Type B pancreatic cell (in vitro differentiated cells): ENCODE measurements around the gene ABHD17B. TPM values are rescaled to one million over a fixed set of nuclear protein-coding genes. Genes with fewer than 3 reads are reported as not detected.

ENCODE experiments used
- DNase-seq: peaks from one replicate; pipeline ENCODE4 v3.0.0; 2021; ENCODE audit warnings: mixed read lengths; ENCODE audit not compliant: unreplicated experiment; ENCODE audit errors: extremely low spot score
- H3K27ac Mint-ChIP-seq: 2 replicates; pipeline ENCODE4 v1.8.0; 2021; ENCODE audit warnings: mild to moderate bottlenecking, mixed read lengths
- H3K27me3 Mint-ChIP-seq: 2 replicates; pipeline ENCODE4 v1.8.0; 2021; ENCODE audit warnings: mixed read lengths
- H3K36me3 Mint-ChIP-seq: 2 replicates; pipeline ENCODE4 v1.8.0; 2021; ENCODE audit warnings: mixed read lengths
- H3K4me1 Mint-ChIP-seq: one replicate; pipeline ENCODE4 v1.8.0; 2021; ENCODE audit warnings: mixed read lengths; ENCODE audit not compliant: unreplicated experiment
- H3K4me3 Mint-ChIP-seq: 2 replicates; pipeline ENCODE4 v1.8.0; 2021; ENCODE audit warnings: mild to moderate bottlenecking, mixed read lengths
- H3K9me3 Mint-ChIP-seq: 2 replicates; pipeline ENCODE4 v1.8.0; 2021; ENCODE audit warnings: mixed read lengths
- total RNA-seq: library from RNA; stranded (reverse); gene quantifications from 2 replicates; pipeline ENCODE4 v1.2.1, GENCODE V29; 2021; ENCODE audit warnings: low replicate concordance
- TF ChIP-seq, protein P1 (sequence below): fragments of 200-600 bp; sonication (generic); conservative IDR thresholded peaks from 2 replicates; pipeline ENCODE4 v1.5.0; 2021; ENCODE audit warnings: antibody characterized with exemption, mild to moderate bottlenecking

Gene ABHD17B
- total RNA-seq, 1 donor from 2014 or later: 35.7 TPM

DNA sequence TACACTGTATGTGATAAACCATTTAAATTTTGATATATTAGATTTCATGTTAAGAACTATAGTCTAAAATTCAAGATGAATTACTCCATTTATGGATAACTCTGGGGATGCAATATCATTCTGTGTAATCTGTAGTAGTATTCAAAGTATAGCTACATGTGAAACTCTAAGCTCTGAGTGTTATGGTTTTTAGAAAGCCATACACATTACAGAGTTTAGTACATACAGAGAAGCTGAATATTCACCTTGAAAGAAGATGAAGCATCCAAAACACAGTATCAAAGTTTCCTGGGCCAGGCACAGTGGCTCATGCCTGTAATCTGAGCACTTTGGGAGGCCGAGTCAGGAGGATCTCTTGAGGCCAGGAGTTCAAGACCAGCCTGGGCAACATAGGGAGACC lies 25.0 kb downstream of the ABHD17B start:
- Mint-ChIP-seq H3K4me3 (no peak overlapping the region), H3K9me3 (peaks cover 20% of the 10 kb centered on the region)

DNA sequence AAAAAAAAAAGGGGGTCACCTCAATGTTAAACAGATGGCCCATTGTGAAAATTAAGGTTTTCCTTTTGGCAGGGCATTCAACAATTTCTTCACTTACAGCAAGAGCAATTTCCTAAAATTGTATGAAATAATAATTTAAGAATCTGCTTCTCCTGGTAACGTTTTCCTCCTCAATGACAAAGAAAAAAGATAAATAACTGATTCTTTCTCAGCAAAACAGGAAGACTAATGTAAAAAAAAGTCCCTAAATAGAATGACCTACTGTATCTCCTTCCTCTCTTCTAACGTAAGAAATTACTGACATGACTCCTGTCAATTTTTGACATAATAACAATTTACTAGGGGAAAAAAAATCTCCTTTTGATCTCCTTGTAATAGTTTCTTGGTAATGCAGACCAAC lies 25.5 kb downstream of the ABHD17B start:
- DNase-seq: no peak
- Mint-ChIP-seq H3K4me3 (no peak overlapping the region), H3K9me3 (peaks cover 23% of the 10 kb centered on the region), H3K27ac (no peak overlapping the region), H3K27me3 (no peaks in the 10 kb centered on the region), H3K4me1 (no peaks in the 10 kb centered on the region), H3K36me3 (peaks cover 36% of the 10 kb centered on the region)
- TF ChIP-seq, protein P1, sequence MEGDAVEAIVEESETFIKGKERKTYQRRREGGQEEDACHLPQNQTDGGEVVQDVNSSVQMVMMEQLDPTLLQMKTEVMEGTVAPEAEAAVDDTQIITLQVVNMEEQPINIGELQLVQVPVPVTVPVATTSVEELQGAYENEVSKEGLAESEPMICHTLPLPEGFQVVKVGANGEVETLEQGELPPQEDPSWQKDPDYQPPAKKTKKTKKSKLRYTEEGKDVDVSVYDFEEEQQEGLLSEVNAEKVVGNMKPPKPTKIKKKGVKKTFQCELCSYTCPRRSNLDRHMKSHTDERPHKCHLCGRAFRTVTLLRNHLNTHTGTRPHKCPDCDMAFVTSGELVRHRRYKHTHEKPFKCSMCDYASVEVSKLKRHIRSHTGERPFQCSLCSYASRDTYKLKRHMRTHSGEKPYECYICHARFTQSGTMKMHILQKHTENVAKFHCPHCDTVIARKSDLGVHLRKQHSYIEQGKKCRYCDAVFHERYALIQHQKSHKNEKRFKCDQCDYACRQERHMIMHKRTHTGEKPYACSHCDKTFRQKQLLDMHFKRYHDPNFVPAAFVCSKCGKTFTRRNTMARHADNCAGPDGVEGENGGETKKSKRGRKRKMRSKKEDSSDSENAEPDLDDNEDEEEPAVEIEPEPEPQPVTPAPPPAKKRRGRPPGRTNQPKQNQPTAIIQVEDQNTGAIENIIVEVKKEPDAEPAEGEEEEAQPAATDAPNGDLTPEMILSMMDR: no peak

More for the DNA sequence above, 25.0 kb downstream of the ABHD17B start:
- no peak overlapping the region for H3K27ac Mint-ChIP-seq
- no peaks in the 10 kb centered on the region for H3K27me3 Mint-ChIP-seq
- no peak for DNase-seq
- H3K4me1 Mint-ChIP-seq: no peaks in the 10 kb centered on the region
- TF ChIP-seq, protein P1: no peak
- H3K36me3 Mint-ChIP-seq: peaks cover 34% of the 10 kb centered on the region

DNA sequence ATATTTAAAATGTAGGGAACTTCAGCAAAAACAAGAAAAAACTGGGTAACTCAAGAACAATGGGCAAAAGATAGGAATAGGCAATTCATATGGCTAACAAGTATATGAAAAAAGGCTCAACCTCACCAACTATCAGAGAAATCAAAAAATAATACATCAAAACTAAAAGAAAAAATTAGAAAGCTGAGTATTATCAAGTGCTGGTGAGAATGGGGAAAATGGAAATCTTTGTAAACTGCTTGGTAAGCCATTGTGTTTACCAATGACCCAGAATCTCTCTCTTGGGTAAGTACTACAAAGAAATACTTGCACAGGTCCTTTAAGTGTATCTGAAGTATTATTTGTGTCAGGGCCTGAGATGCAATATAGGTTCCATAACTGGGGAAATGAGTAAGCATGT lies 27.0 kb downstream of the ABHD17B start:
- DNase-seq: no peak
- peaks cover 19% of the 10 kb centered on the region for H3K9me3 Mint-ChIP-seq
- peaks cover 42% of the 10 kb centered on the region for H3K36me3 Mint-ChIP-seq
- TF ChIP-seq, protein P1: no peak
- H3K4me1 Mint-ChIP-seq: no peaks in the 10 kb centered on the region
- H3K27me3 Mint-ChIP-seq: no peaks in the 10 kb centered on the region
- no peak overlapping the region for H3K4me3 Mint-ChIP-seq
- H3K27ac Mint-ChIP-seq: no peak overlapping the region

DNA sequence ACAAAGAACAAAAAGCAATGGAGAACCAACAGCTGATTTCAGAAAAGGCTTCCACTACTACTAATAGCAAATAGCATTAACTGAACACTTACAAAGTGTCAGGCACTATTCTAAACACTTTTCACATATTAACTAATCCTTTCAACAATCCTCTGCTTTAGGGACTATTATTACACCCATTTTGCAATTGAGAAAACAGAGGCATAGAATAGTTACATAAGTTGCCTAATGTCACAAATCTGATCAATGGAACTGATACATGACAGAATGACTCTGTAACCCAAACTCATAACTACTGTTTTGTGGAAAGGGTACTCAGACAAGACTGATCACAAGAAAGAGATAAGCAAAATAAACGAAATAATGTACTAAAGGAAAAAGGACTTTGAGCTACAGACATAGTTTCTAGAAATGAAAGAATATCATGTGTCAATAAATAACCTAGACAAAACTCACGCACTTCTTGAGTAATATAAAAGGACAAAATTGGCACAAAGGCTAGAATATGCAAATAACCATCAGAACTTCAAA lies 31.3 kb downstream of the ABHD17B start:
- peaks cover 50% of the 10 kb centered on the region for H3K36me3 Mint-ChIP-seq
- H3K9me3 Mint-ChIP-seq: peaks cover 22% of the 10 kb centered on the region
- H3K27me3 Mint-ChIP-seq: no peaks in the 10 kb centered on the region
- TF ChIP-seq, protein P1: no peak
- H3K4me1 Mint-ChIP-seq: peaks cover 4% of the 10 kb centered on the region
- no peak overlapping the region for H3K4me3 Mint-ChIP-seq
- H3K27ac Mint-ChIP-seq: no peak overlapping the region
- DNase-seq: no peak

- peaks cover 42% of the 10 kb centered on the region for H3K36me3 Mint-ChIP-seq
- DNase-seq: no peak
- TF ChIP-seq, protein P1: no peak
- H3K4me3 Mint-ChIP-seq: no peak overlapping the region
- H3K27ac Mint-ChIP-seq: no peak overlapping the region
- peaks cover 4% of the 10 kb centered on the region for H3K4me1 Mint-ChIP-seq
- no peaks in the 10 kb centered on the region for H3K27me3 Mint-ChIP-seq
- peaks cover 12% of the 10 kb centered on the region for H3K9me3 Mint-ChIP-seq
Measured at GRCh38 chr9:71878327-71879274, 32.4 kb downstream of the ABHD17B start.
